Sigmoid colon (tissue), 4 donors: Measurements from ENCODE around the gene WNT10A.

ENCODE experiments used
- EP300 ChIP-seq, 4 donors: sonication (generic); formaldehyde crosslinking; IDR thresholded peaks; one replicate each; pipeline ENCODE4 v1.6.1; 2017; ENCODE audit warnings: antibody characterized with exemption in 4 of 4
- POLR2A ChIP-seq, 2 donors: fragments of 450-650 bp; IDR thresholded peaks; one replicate each; pipeline ENCODE4 v1.6.1; 2016; ENCODE audit warnings: antibody characterized with exemption in 2 of 2, mild to moderate bottlenecking in 2 of 2, moderate library complexity in 2 of 2
- TF ChIP-seq, protein P1 (sequence below), 4 experiments: fragments of 450-650 bp in 3 of 4; fragments of 200-600 bp in 1 of 4; IDR thresholded peaks; one replicate each; pipeline ENCODE4 v1.5.1; 2016 to 2019; ENCODE audit warnings: antibody characterized with exemption in 4 of 4, mild to moderate bottlenecking in 3 of 4, moderate library complexity in 2 of 4

DNA sequence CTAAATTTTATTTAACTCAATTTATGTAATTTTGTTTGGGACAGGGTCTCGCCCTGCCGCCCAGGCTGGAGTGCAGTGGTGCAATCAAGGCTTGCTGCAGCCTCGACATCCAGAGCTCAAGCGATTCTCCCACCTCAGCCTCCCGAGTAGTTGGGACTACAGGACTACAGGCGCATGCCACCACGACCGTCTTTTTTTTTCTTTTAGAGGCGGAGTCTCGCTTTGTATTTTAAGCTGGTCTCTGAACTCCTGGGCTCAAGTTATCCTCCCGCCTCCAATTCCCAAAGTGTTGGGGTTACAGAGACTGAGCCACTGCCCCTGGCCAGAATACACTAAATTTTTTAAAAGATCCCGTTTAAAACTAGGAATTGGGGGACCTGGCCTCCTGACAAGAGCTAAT, 18.5 kb downstream of the WNT10A start:
- TF ChIP-seq, protein P1, sequence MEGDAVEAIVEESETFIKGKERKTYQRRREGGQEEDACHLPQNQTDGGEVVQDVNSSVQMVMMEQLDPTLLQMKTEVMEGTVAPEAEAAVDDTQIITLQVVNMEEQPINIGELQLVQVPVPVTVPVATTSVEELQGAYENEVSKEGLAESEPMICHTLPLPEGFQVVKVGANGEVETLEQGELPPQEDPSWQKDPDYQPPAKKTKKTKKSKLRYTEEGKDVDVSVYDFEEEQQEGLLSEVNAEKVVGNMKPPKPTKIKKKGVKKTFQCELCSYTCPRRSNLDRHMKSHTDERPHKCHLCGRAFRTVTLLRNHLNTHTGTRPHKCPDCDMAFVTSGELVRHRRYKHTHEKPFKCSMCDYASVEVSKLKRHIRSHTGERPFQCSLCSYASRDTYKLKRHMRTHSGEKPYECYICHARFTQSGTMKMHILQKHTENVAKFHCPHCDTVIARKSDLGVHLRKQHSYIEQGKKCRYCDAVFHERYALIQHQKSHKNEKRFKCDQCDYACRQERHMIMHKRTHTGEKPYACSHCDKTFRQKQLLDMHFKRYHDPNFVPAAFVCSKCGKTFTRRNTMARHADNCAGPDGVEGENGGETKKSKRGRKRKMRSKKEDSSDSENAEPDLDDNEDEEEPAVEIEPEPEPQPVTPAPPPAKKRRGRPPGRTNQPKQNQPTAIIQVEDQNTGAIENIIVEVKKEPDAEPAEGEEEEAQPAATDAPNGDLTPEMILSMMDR (IDR thresholded peaks at IDR 0.05): no peak
- TF ChIP-seq POLR2A (IDR thresholded peaks at IDR 0.05) (no peak), EP300 (IDR thresholded peaks at IDR 0.05) (no peak)
